GM19351 (cell line): ENCODE measurements around the gene SIPA1.

Experiments used
- ATAC-seq: cut with Tn5 transposase; IDR thresholded peaks from one replicate; pipeline ENCODE4 v1.9.1; 2021; ENCODE audit warnings: mild to moderate bottlenecking, moderate library complexity; ENCODE audit not compliant: unreplicated experiment

SIPA1 gene

DNA sequence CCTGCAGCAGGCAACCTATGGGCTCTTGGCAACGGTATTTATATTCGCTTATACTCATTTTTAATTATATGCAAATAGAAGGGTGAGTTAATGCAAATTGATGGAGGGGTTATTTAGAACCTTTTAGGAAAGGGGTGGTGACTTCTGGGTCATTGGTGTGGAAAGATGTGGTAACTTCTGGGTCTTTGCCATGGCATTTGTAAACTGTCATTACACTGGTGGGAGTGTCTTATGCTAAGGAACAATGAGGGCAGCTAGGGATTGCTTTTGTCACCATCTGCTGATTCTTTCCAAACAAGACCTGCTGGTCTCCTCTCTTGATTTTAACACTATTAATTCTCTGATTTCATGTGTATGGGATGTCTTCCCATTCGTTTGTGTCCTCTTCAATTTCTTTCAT is 62.5 kb downstream of the SIPA1 start:
- no peak for ATAC-seq
